Endothelial cell of umbilical vein (primary cell): ENCODE measurements around the gene EZR. TPM values are rescaled to one million over a fixed set of nuclear protein-coding genes. Genes with fewer than 3 reads are reported as not detected.

Experiments used
- BruUV-seq: library from RNA; stranded (reverse); fragments of 400-500 nt; replicated peaks from 2 replicates; lab custom pipeline; 2021; lab: Mats Ljungman, UMichigan
- CTCF ChIA-PET: fragments of 300-600, 350-600 bp; sonication (Branson Sonifier 250); formaldehyde crosslinking; loops from one replicate; lab custom pipeline; 2021; ENCODE audit warnings: antibody characterized with exemption, inconsistent platforms; lab: Charles Lee
- POLR2A ChIA-PET: fragments of 300-600, 350-600 bp; sonication (Branson Sonifier 250); formaldehyde crosslinking; loops from one replicate; lab custom pipeline; 2021; ENCODE audit warnings: antibody characterized with exemption, inconsistent platforms; lab: Charles Lee
- DNase-seq: peaks from one replicate; pipeline ENCODE4 v3.0.0-alpha.2; 2011; ENCODE audit warnings: low read depth, low spot score
- FAIRE-seq: peaks from 2 replicates; lab custom pipeline; 2011; peaks lifted over from hg19 to GRCh38; lab: Jason Lieb, UNC
- H2AFZ ChIP-seq: 2 replicates; pipeline ENCODE4 v1.6.0; 2012; ENCODE audit warnings: low read depth, low read length, control low read depth, inconsistent platforms
- H3K27ac ChIP-seq: 2 replicates; pipeline ENCODE4 v1.5.1; 2011; ENCODE audit warnings: low read depth, mild to moderate bottlenecking, control low read depth, low read length, moderate library complexity; ENCODE audit not compliant: insufficient read depth
- H3K27me3 ChIP-seq, 2 experiments: 2 replicates each; pipeline versions ENCODE4 v1.6.0 to v1.6.1; 2011; ENCODE audit warnings: low read length in 2 of 2, mixed read lengths in 1 of 2; ENCODE audit not compliant: control insufficient read depth in 2 of 2, insufficient read depth in 2 of 2
- H3K36me3 ChIP-seq, 2 experiments: 2 replicates in 1 of 2; 3 replicates in 1 of 2; pipeline ENCODE4 v1.5.1; 2011; ENCODE audit warnings: low read length in 2 of 2, mild to moderate bottlenecking in 1 of 2, moderate library complexity in 1 of 2; ENCODE audit not compliant: control insufficient read depth in 2 of 2, insufficient read depth in 2 of 2; ENCODE audit errors: extremely low read depth in 1 of 2
- H3K4me1 ChIP-seq: 3 replicates; pipeline ENCODE4 v1.5.1; 2011; ENCODE audit warnings: mild to moderate bottlenecking, low read length; ENCODE audit not compliant: control insufficient read depth, insufficient read depth; ENCODE audit errors: extremely low read depth
- H3K4me2 ChIP-seq: 2 replicates; pipeline ENCODE4 v1.6.1; 2011; ENCODE audit warnings: low read length, control low read depth, mixed read lengths; ENCODE audit not compliant: insufficient read depth
- H3K4me3 ChIP-seq, 3 experiments: fragments of 200-600 bp in 1 of 3; sonication (generic), shearing (Covaris generic) in 1 of 3; replicated peaks in 1 of 3; 2 replicates each; pipeline ENCODE4 v1.5.1; 2011 to 2016; ENCODE audit warnings: control low read depth in 3 of 3, low read length in 3 of 3, mild to moderate bottlenecking in 2 of 3, inconsistent platforms in 1 of 3, low read depth in 1 of 3, moderate library complexity in 1 of 3; ENCODE audit not compliant: insufficient read depth in 1 of 3
- H3K79me2 ChIP-seq: 2 replicates; pipeline ENCODE4 v1.6.0; 2012; ENCODE audit warnings: low read length, inconsistent platforms; ENCODE audit not compliant: control insufficient read depth, insufficient read depth
- H3K9ac ChIP-seq: replicated peaks from 2 replicates; pipeline ENCODE3; 2011; ENCODE audit warnings: low read length, control low read depth; ENCODE audit not compliant: insufficient read depth; ENCODE audit errors: extremely low read depth
- H3K9me1 ChIP-seq: replicated peaks from 3 replicates; pipeline ENCODE4 v1.6.0; 2011; ENCODE audit warnings: mild to moderate bottlenecking, low read length; ENCODE audit not compliant: control insufficient read depth, insufficient read depth; ENCODE audit errors: extremely low read depth
- H3K9me3 ChIP-seq: replicated peaks from 2 replicates; pipeline ENCODE4 v1.5.1; 2012; ENCODE audit warnings: low read length, inconsistent platforms; ENCODE audit not compliant: control insufficient read depth, insufficient read depth
- H4K20me1 ChIP-seq: replicated peaks from 2 replicates; pipeline ENCODE3; 2011; ENCODE audit warnings: mild to moderate bottlenecking, low read length; ENCODE audit not compliant: control insufficient read depth, insufficient read depth; ENCODE audit errors: extremely low read depth
- CTCF ChIP-seq, 2 donors: IDR thresholded peaks; 1 replicate in 1 of 2; 2 replicates in 1 of 2; pipeline ENCODE4 v1.5.1; 2011; ENCODE audit warnings: low read length in 2 of 2, mild to moderate bottlenecking in 2 of 2, moderate library complexity in 2 of 2, control low read depth in 1 of 2, inconsistent platforms in 1 of 2, low read depth in 1 of 2; ENCODE audit not compliant: insufficient read depth in 1 of 2; ENCODE audit errors: extremely low read depth in 1 of 2
- EZH2 ChIP-seq: IDR thresholded peaks from 2 replicates; pipeline ENCODE4 v1.6.1; 2012; ENCODE audit warnings: borderline replicate concordance, low read depth, mild to moderate bottlenecking, moderate library complexity, low read length, inconsistent platforms; ENCODE audit not compliant: severe bottlenecking
- FOS ChIP-seq: IDR thresholded peaks from 2 replicates; pipeline ENCODE4 v1.6.1; 2011; ENCODE audit warnings: mild to moderate bottlenecking, low read length, moderate library complexity, borderline replicate concordance; ENCODE audit not compliant: insufficient read depth
- GATA2 ChIP-seq: IDR thresholded peaks from 2 replicates; pipeline ENCODE4 v1.7.0; 2011; ENCODE audit warnings: low read depth, mild to moderate bottlenecking, moderate library complexity, mixed read lengths, low read length; ENCODE audit not compliant: insufficient read length, insufficient read depth
- JUN ChIP-seq: IDR thresholded peaks from 2 replicates; pipeline ENCODE4 v1.6.1; 2011; ENCODE audit warnings: borderline replicate concordance, low read depth; ENCODE audit not compliant: insufficient read length, insufficient read depth
- MYC ChIP-seq: IDR thresholded peaks from one replicate; pipeline ENCODE4 v1.6.1; 2011; ENCODE audit warnings: mild to moderate bottlenecking, low read depth, low read length
- POLR2A ChIP-seq: IDR thresholded peaks from 2 replicates; pipeline ENCODE4 v1.6.1; 2012; ENCODE audit warnings: low read depth, mild to moderate bottlenecking, control low read depth, low read length
- POLR2AphosphoS5 ChIP-seq: IDR thresholded peaks from 2 replicates; pipeline ENCODE4 v1.6.1; 2012; ENCODE audit warnings: low read depth, mild to moderate bottlenecking, control low read depth, low read length, moderate library complexity; ENCODE audit not compliant: insufficient read depth
- dilution Hi-C: fragments of 300-500 bp; cut with MboI; formaldehyde crosslinking; loops from one replicate; pipeline ENCODE4 v1.15.0; 2019; ENCODE audit warnings: low sequenced_read_pairs; ENCODE audit not compliant: extremely low pct_ligation_motif_present
- intact Hi-C: fragments of 100-400 bp; cut with micrococcal nuclease; formaldehyde crosslinking; loops from one replicate; pipeline ENCODE4 v1.10.0; 2022
- polyA plus RNA-seq, 4 experiments: library from polyadenylated mRNA; depleted of rRNA in 3 of 4; stranded (reverse) in 3 of 4; unstranded in 1 of 4; fragments of >200 nt; gene quantifications; 2 replicates each; pipeline versions ENCODE4 v1.2.1 to v1.2.3, GENCODE V29; 2011 to 2012; ENCODE audit warnings: missing spikeins in 1 of 4
- total RNA-seq: library from RNA; stranded (reverse); gene quantifications from 2 replicates; pipeline ENCODE4 v1.2.3, GENCODE V29; 2021
- TF ChIP-seq, protein P1 (sequence below): IDR thresholded peaks from 2 replicates; pipeline ENCODE4 v1.6.1; 2011; ENCODE audit not compliant: insufficient read depth, insufficient read length

Gene EZR
- total and polyA plus RNA-seq, 2 donors (not counting 3 experiments of a cell fraction or from before 2014, with no cell fraction given) = 58.5 to 108 TPM

GRCh38 chr6:158795516-158795915 lies 23.7 kb downstream of the EZR start:
- CTCF ChIA-PET = interaction anchor here (1.4 kb wide), 1 partner anchor 53 kb away, joined by 4 read pairs; no protein-coding TSS in a partner anchor
- DNase-seq (no peak), FAIRE-seq (no peak)
- intact Hi-C loops = no loop called here
- H2AFZ ChIP-seq = no peak overlapping the region
- no peak overlapping the region for H3K9ac ChIP-seq
- H4K20me1 ChIP-seq = peaks cover 4% of the 10 kb centered on the region
- H3K4me1 ChIP-seq = peaks cover 17% of the 10 kb centered on the region
- H3K36me3 ChIP-seq = no peaks in the 10 kb centered on the region
- BruUV-seq = no TSS peak
- no peaks in the 10 kb centered on the region for H3K9me3 ChIP-seq
- POLR2A ChIA-PET = no interaction called here
- H3K27me3 ChIP-seq = no peaks in the 10 kb centered on the region
- peaks cover 97% of the 10 kb centered on the region for H3K79me2 ChIP-seq
- H3K27ac ChIP-seq = no peak overlapping the region
- H3K4me3 ChIP-seq = no peak overlapping the region
- dilution Hi-C loops = no loop called here
- H3K9me1 ChIP-seq = no peaks in the 10 kb centered on the region
- no peak overlapping the region for H3K4me2 ChIP-seq
- TF ChIP-seq EZH2 (no peak), GATA2 (no peak), POLR2A (no peak), CTCF (IDR thresholded peaks at IDR 0.05; ENCODE audit: extremely low read depth in 1 of 2, insufficient read depth in 1 of 2, low read depth in 1 of 2, low read length in 2 of 2) (no peak), FOS (no peak), MYC (no peak), JUN (no peak), POLR2AphosphoS5 (no peak)
- TF ChIP-seq, protein P1, sequence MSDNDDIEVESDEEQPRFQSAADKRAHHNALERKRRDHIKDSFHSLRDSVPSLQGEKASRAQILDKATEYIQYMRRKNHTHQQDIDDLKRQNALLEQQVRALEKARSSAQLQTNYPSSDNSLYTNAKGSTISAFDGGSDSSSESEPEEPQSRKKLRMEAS = no peak
